ENCODE data around the gene P4HB. TPM values are rescaled to one million over a fixed set of nuclear protein-coding genes. Genes with fewer than 3 reads are reported as not detected.
A peak's percentile ranks its signal among the peaks of the same experiment; 100 is the strongest.

Gene P4HB
- total and polyA plus RNA-seq, 8 donors: 485 to 935 (median 547) TPM

GRCh38 chr17:81817758-81818147 is 42.6 kb downstream of the P4HB start:
- H3K4me3 ChIP-seq: no peak overlapping the region
- DNase-seq: no peak
- ATAC-seq: no peak
- no peak overlapping the region for H3K27ac ChIP-seq
- peaks cover 15 to 22% of the 10 kb centered on the region in 2 donors for H3K4me1 ChIP-seq
- H3K27me3 ChIP-seq: peaks cover 0 to 41% of the 10 kb centered on the region in 2 donors
- intact Hi-C loops (cut with DNase I): no loop called here
- no peak for TF ChIP-seq CTCF (IDR thresholded peaks at IDR 0.05)
- no peaks in the 10 kb centered on the region for H3K9me3 ChIP-seq
- peaks cover 0 to 8% of the 10 kb centered on the region in 2 donors for H3K36me3 ChIP-seq

- H3K36me3 ChIP-seq: no peaks in the 10 kb centered on the region
- no peak for DNase-seq
- no peak overlapping the region for H3K4me3 ChIP-seq
- peaks cover 0 to 62% of the 10 kb centered on the region in 2 donors for H3K27me3 ChIP-seq
- no peak for TF ChIP-seq CTCF (IDR thresholded peaks at IDR 0.05)
- H3K9me3 ChIP-seq: no peaks in the 10 kb centered on the region
- no peak overlapping the region for H3K27ac ChIP-seq
- intact Hi-C loops (cut with DNase I): no loop called here
- peak; percentile 38 for ATAC-seq
- H3K4me1 ChIP-seq: peaks cover 0 to 3% of the 10 kb centered on the region in 2 donors
These were observed 44.7 kb downstream of the P4HB start for GRCh38 chr17:81815646-81815986.

- Histone ChIP-seq H3K9me3 (no peaks in the 10 kb centered on the region), H3K27ac (no peak overlapping the region), H3K36me3 (no peaks in the 10 kb centered on the region), H3K4me3 (no peak overlapping the region), H3K27me3 (peaks cover 0 to 66% of the 10 kb centered on the region in 2 donors), H3K4me1 (peaks cover 0 to 2% of the 10 kb centered on the region in 2 donors)
- intact Hi-C loops (cut with DNase I): no loop called here
- ATAC-seq (peak; percentile 52), DNase-seq (peak in 2 of 4 donors; percentile 24 to 73)
- no peak for TF ChIP-seq CTCF (IDR thresholded peaks at IDR 0.05)
These were observed 45.3 kb downstream of the P4HB start for GRCh38 chr17:81814748-81815645.

- DNase-seq (no peak), ATAC-seq (no peak)
- Histone ChIP-seq H3K27me3 (peaks cover 0 to 64% of the 10 kb centered on the region in 2 donors), H3K27ac (no peak overlapping the region), H3K36me3 (no peaks in the 10 kb centered on the region), H3K9me3 (no peaks in the 10 kb centered on the region), H3K4me3 (no peak overlapping the region), H3K4me1 (no peaks in the 10 kb centered on the region)
- intact Hi-C loops (cut with DNase I): no loop called here
- TF ChIP-seq CTCF (IDR thresholded peaks at IDR 0.05): no peak
These were observed 46.3 kb downstream of the P4HB start for GRCh38 chr17:81813861-81814683.

- H3K27me3 ChIP-seq: peaks cover 0 to 71% of the 10 kb centered on the region in 2 donors
- intact Hi-C loops (cut with DNase I): no loop called here
- no peak for ATAC-seq
These were observed 47.0 kb downstream of the P4HB start for GRCh38 chr17:81813371-81813684.

More at GRCh38 chr17:81813371-81813684, 47.0 kb downstream of the P4HB start:
- no peak for TF ChIP-seq CTCF (IDR thresholded peaks at IDR 0.05)
- no peak overlapping the region for H3K4me3 ChIP-seq
- H3K36me3 ChIP-seq: no peaks in the 10 kb centered on the region
- H3K9me3 ChIP-seq: no peaks in the 10 kb centered on the region
- no peak overlapping the region for H3K27ac ChIP-seq
- DNase-seq: no peak
- no peaks in the 10 kb centered on the region for H3K4me1 ChIP-seq
